ENCODE measurements around the gene SLX4. TPM values are rescaled to one million over a fixed set of nuclear protein-coding genes. Genes with fewer than 3 reads are reported as not detected.
"Not testable (repeated sequence)": the region's sequence is repeated elsewhere in the genome, so short reads cannot be mapped to it uniquely, and the experiment has no call there.

The SLX4 gene
- polyA plus RNA-seq (2013, experiment 1 of 2), result 6.3 TPM
- 5.1 TPM for polyA plus RNA-seq (2013, experiment 2 of 2)

- peaks cover 22% of the 10 kb centered on the region for H3K36me3 ChIP-seq (ENCODE audit: control insufficient read depth, insufficient read depth, low read length)
- no peaks in the 10 kb centered on the region for H3K9me3 ChIP-seq (ENCODE audit: control insufficient read depth, low read length)
- peak within 1 kb of the TSS; percentile 97 for H3K4me3 ChIP-seq (ENCODE audit: extremely low read depth, insufficient read depth, low read length, poor library complexity, severe bottlenecking)
- 0 to 1% methylated on average over 49 to 66 of the region's 86 CpGs for WGBS, 2 experiments (ENCODE audit: insufficient coverage in 2 of 2)
- H3K27ac ChIP-seq (ENCODE audit: low read depth, low read length, severe bottlenecking), result peak within 1 kb of the TSS; percentile 63
- H3K4me1 ChIP-seq (ENCODE audit: control insufficient read depth, insufficient read depth, low read length, poor library complexity, severe bottlenecking), result no peaks in the 10 kb centered on the region
These were observed at the start of gene SLX4 for GRCh38 chr16:3611146-3611975. SLX4 (minus strand) TSS chr16:3611606; CDS start chr16:3608964, 2,642 bp downstream.

- Histone ChIP-seq H3K9me3 (ENCODE audit: control insufficient read depth, low read length) (no peaks in the 10 kb centered on the region), H3K4me1 (ENCODE audit: control insufficient read depth, insufficient read depth, low read length, poor library complexity, severe bottlenecking) (no peaks in the 10 kb centered on the region), H3K36me3 (ENCODE audit: control insufficient read depth, insufficient read depth, low read length) (peaks cover 87% of the 10 kb centered on the region), H3K27ac (ENCODE audit: low read depth, low read length, severe bottlenecking) (no peak overlapping the region), H3K4me3 (ENCODE audit: extremely low read depth, insufficient read depth, low read length, poor library complexity, severe bottlenecking) (no peak overlapping the region)
- WGBS, 2 experiments (ENCODE audit: insufficient coverage in 2 of 2), result 100% methylated on average over 1 of the region's 3 CpGs
These were observed 47.8 kb upstream of the SLX4 start for GRCh38 chr16:3659251-3659650.

- H3K4me1 ChIP-seq (ENCODE audit: control insufficient read depth, insufficient read depth, low read length, poor library complexity, severe bottlenecking), result no peaks in the 10 kb centered on the region
- no peaks in the 10 kb centered on the region for H3K9me3 ChIP-seq (ENCODE audit: control insufficient read depth, low read length)
- WGBS, 2 experiments (ENCODE audit: insufficient coverage in 2 of 2), result 94 to 96% methylated on average over 36 to 38 of the region's 42 CpGs
- peaks cover 84% of the 10 kb centered on the region for H3K36me3 ChIP-seq (ENCODE audit: control insufficient read depth, insufficient read depth, low read length)
- no peak overlapping the region for H3K4me3 ChIP-seq (ENCODE audit: extremely low read depth, insufficient read depth, low read length, poor library complexity, severe bottlenecking)
- H3K27ac ChIP-seq (ENCODE audit: low read depth, low read length, severe bottlenecking), result no peak overlapping the region
These were observed 45.4 kb upstream of the SLX4 start for GRCh38 chr16:3656491-3657468.

GRCh38 chr16:3656160-3656490 lies 44.7 kb upstream of the SLX4 start:
- peaks cover 81% of the 10 kb centered on the region for H3K36me3 ChIP-seq (ENCODE audit: control insufficient read depth, insufficient read depth, low read length)
- not testable (repeated sequence) for H3K9me3 ChIP-seq (ENCODE audit: control insufficient read depth, low read length); H3K4me1 ChIP-seq (ENCODE audit: control insufficient read depth, insufficient read depth, low read length, poor library complexity, severe bottlenecking); H3K4me3 ChIP-seq (ENCODE audit: extremely low read depth, insufficient read depth, low read length, poor library complexity, severe bottlenecking); H3K27ac ChIP-seq (ENCODE audit: low read depth, low read length, severe bottlenecking)
- WGBS, 2 experiments (ENCODE audit: insufficient coverage in 2 of 2), result 83% methylated on average over 1 of the region's 10 CpGs; no CpG with 5 or more reads in 1 of the 2 experiments

- Histone ChIP-seq H3K4me3 (ENCODE audit: extremely low read depth, insufficient read depth, low read length, poor library complexity, severe bottlenecking) (no peak overlapping the region), H3K9me3 (ENCODE audit: control insufficient read depth, low read length) (no peaks in the 10 kb centered on the region), H3K4me1 (ENCODE audit: control insufficient read depth, insufficient read depth, low read length, poor library complexity, severe bottlenecking) (no peaks in the 10 kb centered on the region), H3K27ac (ENCODE audit: low read depth, low read length, severe bottlenecking) (no peak overlapping the region), H3K36me3 (ENCODE audit: control insufficient read depth, insufficient read depth, low read length) (peaks cover 81% of the 10 kb centered on the region)
- 94 to 96% methylated on average over 19 to 21 of the region's 21 CpGs for WGBS, 2 experiments (ENCODE audit: insufficient coverage in 2 of 2)
These were observed 44.2 kb upstream of the SLX4 start for GRCh38 chr16:3655396-3656159.

GRCh38 chr16:3655030-3655395 lies 43.6 kb upstream of the SLX4 start:
- WGBS, 2 experiments (ENCODE audit: insufficient coverage in 2 of 2), result 87 to 91% methylated on average over 7 to 12 of the region's 12 CpGs
- Histone ChIP-seq H3K27ac (ENCODE audit: low read depth, low read length, severe bottlenecking) (no peak overlapping the region), H3K36me3 (ENCODE audit: control insufficient read depth, insufficient read depth, low read length) (peaks cover 75% of the 10 kb centered on the region), H3K4me1 (ENCODE audit: control insufficient read depth, insufficient read depth, low read length, poor library complexity, severe bottlenecking) (no peaks in the 10 kb centered on the region), H3K4me3 (ENCODE audit: extremely low read depth, insufficient read depth, low read length, poor library complexity, severe bottlenecking) (no peak overlapping the region), H3K9me3 (ENCODE audit: control insufficient read depth, low read length) (no peaks in the 10 kb centered on the region)

GRCh38 chr16:3654249-3654991 lies 43.0 kb upstream of the SLX4 start, which contains the start of gene DNASE1:
DNASE1 (plus strand) TSS chr16:3654691; CDS start chr16:3655374, 683 bp downstream.
- Histone ChIP-seq H3K4me3 (ENCODE audit: extremely low read depth, insufficient read depth, low read length, poor library complexity, severe bottlenecking) (no peak within 1 kb of the TSS), H3K36me3 (ENCODE audit: control insufficient read depth, insufficient read depth, low read length) (peaks cover 69% of the 10 kb centered on the region), H3K9me3 (ENCODE audit: control insufficient read depth, low read length) (no peaks in the 10 kb centered on the region), H3K4me1 (ENCODE audit: control insufficient read depth, insufficient read depth, low read length, poor library complexity, severe bottlenecking) (no peaks in the 10 kb centered on the region), H3K27ac (ENCODE audit: low read depth, low read length, severe bottlenecking) (no peak within 1 kb of the TSS)
- WGBS, 2 experiments (ENCODE audit: insufficient coverage in 2 of 2), result 67 to 73% methylated on average over 12 to 14 of the region's 14 CpGs

- WGBS, 2 experiments (ENCODE audit: insufficient coverage in 2 of 2), result 90 to 91% methylated on average over 9 to 14 of the region's 14 CpGs
- Histone ChIP-seq H3K9me3 (ENCODE audit: control insufficient read depth, low read length) (no peaks in the 10 kb centered on the region), H3K36me3 (ENCODE audit: control insufficient read depth, insufficient read depth, low read length) (peaks cover 51% of the 10 kb centered on the region), H3K4me1 (ENCODE audit: control insufficient read depth, insufficient read depth, low read length, poor library complexity, severe bottlenecking) (no peaks in the 10 kb centered on the region), H3K27ac (ENCODE audit: low read depth, low read length, severe bottlenecking) (no peak overlapping the region), H3K4me3 (ENCODE audit: extremely low read depth, insufficient read depth, low read length, poor library complexity, severe bottlenecking) (no peak overlapping the region)
These were observed 41.2 kb upstream of the SLX4 start for GRCh38 chr16:3652373-3653195.
